CD4-positive, alpha-beta memory T cell (primary cell): ENCODE data around the gene APOL1. TPM values are rescaled to one million over a fixed set of nuclear protein-coding genes. Genes with fewer than 3 reads are reported as not detected.

Source experiments
- CTCF ChIA-PET: fragments of 350-600 bp; sonication (Branson Sonifier 250); formaldehyde crosslinking; loops from one replicate; lab custom pipeline; 2021; ENCODE audit warnings: inconsistent platforms; ENCODE audit not compliant: partially characterized antibody; lab: Charles Lee
- POLR2A ChIA-PET: fragments of 350-600 bp; sonication (Branson Sonifier 250); formaldehyde crosslinking; loops from one replicate; lab custom pipeline; 2021; ENCODE audit not compliant: partially characterized antibody; lab: Charles Lee
- DNase-seq, 5 donors: peaks; one replicate each; pipeline versions ENCODE4 v3.0.0 to v3.0.0-alpha.2; 2020 to 2022; ENCODE audit warnings: mixed read lengths in 1 of 5
- H3K27ac ChIP-seq: one replicate; pipeline ENCODE4 v1.7.0; 2013; ENCODE audit warnings: low read depth, low read length
- H3K27me3 ChIP-seq: 2 replicates; pipeline ENCODE4 v1.7.0; 2013; ENCODE audit warnings: mild to moderate bottlenecking, low read length, moderate library complexity; ENCODE audit not compliant: insufficient read depth
- H3K36me3 ChIP-seq: 2 replicates; pipeline ENCODE4 v1.7.0; 2013; ENCODE audit warnings: mild to moderate bottlenecking, low read length, moderate library complexity; ENCODE audit not compliant: insufficient read depth
- H3K4me1 ChIP-seq: 2 replicates; pipeline ENCODE4 v1.7.0; 2013; ENCODE audit warnings: mild to moderate bottlenecking, low read length, moderate library complexity; ENCODE audit not compliant: insufficient read depth
- H3K4me3 ChIP-seq, 2 donors: one replicate each; pipeline ENCODE4 v1.7.0; 2013; ENCODE audit warnings: low read length in 2 of 2, mild to moderate bottlenecking in 1 of 2
- H3K9me3 ChIP-seq, 2 donors: one replicate each; pipeline ENCODE4 v1.7.0; 2013; ENCODE audit warnings: low read length in 2 of 2, control low read depth in 1 of 2; ENCODE audit not compliant: control insufficient read depth in 1 of 2
- H3K27ac Mint-ChIP-seq, 7 donors: one replicate each; pipeline ENCODE4 v1.8.0; 2020 to 2021; ENCODE audit warnings: mixed read lengths in 7 of 7, mild to moderate bottlenecking in 6 of 7, inconsistent platforms in 3 of 7, moderate library complexity in 3 of 7
- H3K27me3 Mint-ChIP-seq, 2 donors: one replicate each; pipeline ENCODE4 v1.8.0; 2020 to 2021; ENCODE audit warnings: mixed read lengths in 2 of 2
- H3K36me3 Mint-ChIP-seq, 2 donors: one replicate each; pipeline ENCODE4 v1.8.0; 2020 to 2021; ENCODE audit warnings: mixed read lengths in 2 of 2, inconsistent platforms in 1 of 2, mild to moderate bottlenecking in 1 of 2
- H3K4me1 Mint-ChIP-seq, 4 donors: one replicate each; pipeline ENCODE4 v1.8.0; 2020 to 2021; ENCODE audit warnings: mixed read lengths in 4 of 4, mild to moderate bottlenecking in 1 of 4
- H3K4me3 Mint-ChIP-seq, 8 donors: one replicate each; pipeline ENCODE4 v1.8.0; 2020 to 2021; ENCODE audit warnings: mixed read lengths in 8 of 8, mild to moderate bottlenecking in 7 of 8, moderate library complexity in 6 of 8, inconsistent platforms in 3 of 8
- H3K9me3 Mint-ChIP-seq, 8 donors: one replicate each; pipeline ENCODE4 v1.8.0; 2020 to 2021; ENCODE audit warnings: mixed read lengths in 8 of 8, mild to moderate bottlenecking in 5 of 8, inconsistent platforms in 3 of 8, moderate library complexity in 1 of 8
- intact Hi-C: fragments of 100-400 bp; cut with micrococcal nuclease; formaldehyde crosslinking; loops from one replicate; pipeline ENCODE4 v1.15.1; 2023
- polyA plus RNA-seq, 2 donors: library from polyadenylated mRNA; unstranded; fragments of 300-500 nt; fragmentation: Illumina TruSeq; gene quantifications; one replicate each; pipeline ENCODE4 v1.2.3, GENCODE V29; 2021
- total RNA-seq, 2 experiments: library from RNA; stranded (reverse); gene quantifications; one replicate each; pipeline ENCODE4 v1.2.3, GENCODE V29; 2021

APOL1 gene
- total and polyA plus RNA-seq, 4 experiments from 2014 or later = 6.3 to 31.2 (median 26.2) TPM

GRCh38 chr22:36301851-36302250, 48.9 kb downstream of the APOL1 start:
- peak overlapping the region in 1 of 8 donors; percentile 49 for H3K4me3 Mint-ChIP-seq
- H3K4me1 Mint-ChIP-seq = peaks cover 5 to 22% (median 13%) of the 10 kb centered on the region in 4 donors
- Histone ChIP-seq H3K9me3 (no peaks in the 10 kb centered on the region), H3K36me3 (peaks cover 99% of the 10 kb centered on the region), H3K27ac (no peak overlapping the region), H3K4me1 (peaks cover 11% of the 10 kb centered on the region), H3K27me3 (no peaks in the 10 kb centered on the region), H3K4me3 (no peak overlapping the region)
- H3K9me3 Mint-ChIP-seq = peaks cover 0 to 2% (median 0%) of the 10 kb centered on the region in 8 donors
- ChIA-PET POLR2A (interaction anchor here (0.6 to 3.5 kb wide), 18 partner anchors 8 to 179 kb away, joined by 3 to 22 read pairs (median 4); partner anchors contain the start of genes MYH9 and TXN2), CTCF (interaction anchor here (0.6 to 11.4 kb wide), 36 partner anchors 9 to 209 kb away, joined by 3 to 204 read pairs (median 8); partner anchors contain the start of genes APOL2 and TXN2)
- H3K27me3 Mint-ChIP-seq = no peaks in the 10 kb centered on the region
- intact Hi-C loops = loop anchor here (1.0 to 2.0 kb wide), 5 partner anchors 33 to 168 kb away; no protein-coding TSS in a partner anchor
- DNase-seq = no peak
- peak overlapping the region; percentile 39 to 89 (median 81) for H3K27ac Mint-ChIP-seq
- peaks cover 57 to 87% of the 10 kb centered on the region in 2 donors for H3K36me3 Mint-ChIP-seq

GRCh38 chr22:36302439-36303114, 49.6 kb downstream of the APOL1 start:
- no peak overlapping the region for H3K4me3 ChIP-seq
- Mint-ChIP-seq H3K4me3 (no peak overlapping the region), H3K9me3 (peaks cover 0 to 2% (median 0%) of the 10 kb centered on the region in 8 donors), H3K27ac (peak overlapping the region in 4 of 7 donors; percentile 12 to 86 (median 64)), H3K4me1 (peaks cover 3 to 15% (median 11%) of the 10 kb centered on the region in 4 donors), H3K27me3 (no peaks in the 10 kb centered on the region), H3K36me3 (peaks cover 55 to 87% of the 10 kb centered on the region in 2 donors)
- peak in 1 of 5 donors; percentile 13 for DNase-seq
- no peak overlapping the region for H3K27ac ChIP-seq
- H3K36me3 ChIP-seq = peaks cover 98% of the 10 kb centered on the region
- intact Hi-C loops = no loop called here
- peaks cover 11% of the 10 kb centered on the region for H3K4me1 ChIP-seq
- POLR2A ChIA-PET = interaction anchor here (0.6 to 3.5 kb wide), 17 partner anchors 13 to 180 kb away, joined by 3 to 22 read pairs (median 3); partner anchors contain the start of gene MYH9
- no peaks in the 10 kb centered on the region for H3K9me3 ChIP-seq
- H3K27me3 ChIP-seq = no peaks in the 10 kb centered on the region
- CTCF ChIA-PET = interaction anchor here (0.6 to 11.4 kb wide), 27 partner anchors 10 to 208 kb away, joined by 3 to 204 read pairs (median 14); partner anchors contain the start of gene TXN2

- intact Hi-C loops = no loop called here
- Histone ChIP-seq H3K4me3 (no peak overlapping the region), H3K4me1 (peaks cover 11% of the 10 kb centered on the region), H3K27me3 (no peaks in the 10 kb centered on the region), H3K27ac (no peak overlapping the region), H3K36me3 (peaks cover 98% of the 10 kb centered on the region), H3K9me3 (no peaks in the 10 kb centered on the region)
- Mint-ChIP-seq H3K27ac (peak overlapping the region in 1 of 7 donors; percentile 41), H3K36me3 (peaks cover 50 to 85% of the 10 kb centered on the region in 2 donors), H3K27me3 (no peaks in the 10 kb centered on the region), H3K4me3 (no peak overlapping the region), H3K4me1 (peaks cover 3 to 14% (median 10%) of the 10 kb centered on the region in 4 donors), H3K9me3 (peaks cover 0 to 2% (median 0%) of the 10 kb centered on the region in 8 donors)
- ChIA-PET CTCF (interaction anchor here (0.6 to 11.4 kb wide), 14 partner anchors 10 to 186 kb away, joined by 3 to 204 read pairs (median 16); no protein-coding TSS in a partner anchor), POLR2A (interaction anchor here (0.6 to 1.8 kb wide), 7 partner anchors 14 to 179 kb away, joined by 3 to 4 read pairs (median 3); no protein-coding TSS in a partner anchor)
- DNase-seq = peak in 1 of 5 donors; percentile 6
These were observed 50.2 kb downstream of the APOL1 start for GRCh38 chr22:36303115-36303467.

GRCh38 chr22:36303874-36304273, 50.9 kb downstream of the APOL1 start:
- H3K36me3 ChIP-seq = peaks cover 98% of the 10 kb centered on the region
- Mint-ChIP-seq H3K27ac (peak overlapping the region in 5 of 7 donors; percentile 25 to 89 (median 41)), H3K36me3 (peaks cover 54 to 86% of the 10 kb centered on the region in 2 donors), H3K9me3 (peaks cover 0 to 2% (median 0%) of the 10 kb centered on the region in 8 donors), H3K4me1 (peaks cover 3 to 14% (median 11%) of the 10 kb centered on the region in 4 donors), H3K4me3 (peak overlapping the region in 2 of 8 donors; percentile 15 to 27), H3K27me3 (no peaks in the 10 kb centered on the region)
- H3K4me3 ChIP-seq = no peak overlapping the region
- DNase-seq = peak in 1 of 5 donors; percentile 15
- no peaks in the 10 kb centered on the region for H3K9me3 ChIP-seq
- no peaks in the 10 kb centered on the region for H3K27me3 ChIP-seq
- intact Hi-C loops = no loop called here
- POLR2A ChIA-PET = interaction anchor here (0.7 to 4.7 kb wide), 4 partner anchors 9 to 163 kb away, joined by 3 to 23 read pairs (median 4); no protein-coding TSS in a partner anchor
- H3K27ac ChIP-seq = no peak overlapping the region
- CTCF ChIA-PET = interaction anchor here (1.4 to 11.4 kb wide), 2 partner anchors 23 to 166 kb away, joined by 4 to 204 read pairs; no protein-coding TSS in a partner anchor
- H3K4me1 ChIP-seq = peaks cover 11% of the 10 kb centered on the region

- Mint-ChIP-seq H3K27me3 (no peaks in the 10 kb centered on the region), H3K9me3 (peaks cover 0 to 2% (median 0%) of the 10 kb centered on the region in 8 donors), H3K4me3 (no peak overlapping the region), H3K36me3 (peaks cover 58 to 86% of the 10 kb centered on the region in 2 donors), H3K4me1 (peaks cover 3 to 17% (median 11%) of the 10 kb centered on the region in 4 donors), H3K27ac (peak overlapping the region in 4 of 7 donors; percentile 25 to 78 (median 44))
- no peak overlapping the region for H3K4me3 ChIP-seq
- no peak overlapping the region for H3K27ac ChIP-seq
- peaks cover 98% of the 10 kb centered on the region for H3K36me3 ChIP-seq
- ChIA-PET CTCF (interaction anchor here (1.4 to 11.4 kb wide), 2 partner anchors 23 to 166 kb away, joined by 4 to 204 read pairs; no protein-coding TSS in a partner anchor), POLR2A (interaction anchor here (0.7 to 4.7 kb wide), 4 partner anchors 9 to 163 kb away, joined by 3 to 23 read pairs (median 4); no protein-coding TSS in a partner anchor)
- H3K9me3 ChIP-seq = no peaks in the 10 kb centered on the region
- intact Hi-C loops = no loop called here
- no peaks in the 10 kb centered on the region for H3K27me3 ChIP-seq
- peak in 1 of 5 donors; percentile 1 for DNase-seq
- peaks cover 11% of the 10 kb centered on the region for H3K4me1 ChIP-seq
These were observed 51.5 kb downstream of the APOL1 start for GRCh38 chr22:36304429-36304828.

- H3K9me3 Mint-ChIP-seq = peaks cover 0 to 2% (median 0%) of the 10 kb centered on the region in 8 donors
- intact Hi-C loops = no loop called here
- Histone ChIP-seq H3K27me3 (no peaks in the 10 kb centered on the region), H3K9me3 (no peaks in the 10 kb centered on the region), H3K4me1 (peaks cover 11% of the 10 kb centered on the region), H3K36me3 (peaks cover 94% of the 10 kb centered on the region), H3K27ac (no peak overlapping the region), H3K4me3 (no peak overlapping the region)
- peaks cover 3 to 16% (median 10%) of the 10 kb centered on the region in 4 donors for H3K4me1 Mint-ChIP-seq
- ChIA-PET CTCF (interaction anchor here (1.0 to 11.4 kb wide), 2 partner anchors 10 to 164 kb away, joined by 3 to 204 read pairs; no protein-coding TSS in a partner anchor), POLR2A (interaction anchor here (4.7 kb wide), 1 partner anchor 27 kb away, joined by 23 read pairs; no protein-coding TSS in a partner anchor)
- peak in 1 of 5 donors; percentile 26 for DNase-seq
- H3K36me3 Mint-ChIP-seq = peaks cover 57 to 84% of the 10 kb centered on the region in 2 donors
- H3K4me3 Mint-ChIP-seq = no peak overlapping the region
- no peaks in the 10 kb centered on the region for H3K27me3 Mint-ChIP-seq
- H3K27ac Mint-ChIP-seq = peak overlapping the region in 2 of 7 donors; percentile 29 to 61
These were observed 52.9 kb downstream of the APOL1 start for GRCh38 chr22:36305813-36306212.
